Thyroid gland (tissue), 4 donors: ENCODE results near the gene KRTAP23-1.

Source experiments
- POLR2A ChIP-seq, 2 donors: fragments of 450-650 bp; IDR thresholded peaks; one replicate each; pipeline ENCODE4 v1.6.1; 2017; ENCODE audit warnings: antibody characterized with exemption in 2 of 2, mild to moderate bottlenecking in 2 of 2, moderate library complexity in 1 of 2
- TF ChIP-seq, protein P1 (sequence below), 6 experiments: fragments of 200-600 bp in 3 of 6; fragments of 450-650 bp in 3 of 6; sonication (generic) in 3 of 6; IDR thresholded peaks; one replicate each; pipeline ENCODE4 v1.5.1; 2016 to 2019; ENCODE audit warnings: antibody characterized with exemption in 6 of 6, mild to moderate bottlenecking in 2 of 6, inconsistent platforms in 1 of 6, moderate library complexity in 1 of 6

DNA sequence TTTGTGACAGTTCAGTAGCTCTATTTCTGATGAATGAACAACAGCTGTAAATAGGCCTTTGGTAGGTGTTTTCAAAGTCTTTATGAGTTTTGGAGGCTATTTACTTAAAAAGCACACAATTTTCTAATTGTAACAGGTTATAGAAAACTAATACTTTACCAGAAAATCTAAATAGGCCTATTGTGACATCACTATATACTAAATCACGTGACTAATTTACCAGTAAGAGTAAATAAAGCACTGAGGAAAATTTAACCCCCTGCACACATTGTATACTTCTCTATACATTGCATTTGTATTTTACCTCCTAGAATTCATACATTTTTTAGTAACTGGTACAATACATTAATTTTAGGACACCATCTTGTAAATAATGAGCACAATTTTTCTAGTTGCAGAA is 43.3 kb downstream of the KRTAP23-1 start:
- TF ChIP-seq, protein P1, sequence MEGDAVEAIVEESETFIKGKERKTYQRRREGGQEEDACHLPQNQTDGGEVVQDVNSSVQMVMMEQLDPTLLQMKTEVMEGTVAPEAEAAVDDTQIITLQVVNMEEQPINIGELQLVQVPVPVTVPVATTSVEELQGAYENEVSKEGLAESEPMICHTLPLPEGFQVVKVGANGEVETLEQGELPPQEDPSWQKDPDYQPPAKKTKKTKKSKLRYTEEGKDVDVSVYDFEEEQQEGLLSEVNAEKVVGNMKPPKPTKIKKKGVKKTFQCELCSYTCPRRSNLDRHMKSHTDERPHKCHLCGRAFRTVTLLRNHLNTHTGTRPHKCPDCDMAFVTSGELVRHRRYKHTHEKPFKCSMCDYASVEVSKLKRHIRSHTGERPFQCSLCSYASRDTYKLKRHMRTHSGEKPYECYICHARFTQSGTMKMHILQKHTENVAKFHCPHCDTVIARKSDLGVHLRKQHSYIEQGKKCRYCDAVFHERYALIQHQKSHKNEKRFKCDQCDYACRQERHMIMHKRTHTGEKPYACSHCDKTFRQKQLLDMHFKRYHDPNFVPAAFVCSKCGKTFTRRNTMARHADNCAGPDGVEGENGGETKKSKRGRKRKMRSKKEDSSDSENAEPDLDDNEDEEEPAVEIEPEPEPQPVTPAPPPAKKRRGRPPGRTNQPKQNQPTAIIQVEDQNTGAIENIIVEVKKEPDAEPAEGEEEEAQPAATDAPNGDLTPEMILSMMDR (IDR thresholded peaks at IDR 0.05): no peak
- TF ChIP-seq POLR2A (IDR thresholded peaks at IDR 0.05): no peak
